Stimulated activated naive CD8-positive, alpha-beta T cell treated with anti-CD3 and anti-CD28 coated beads, Interleukin-15, Interleukin-2, amounts not matched to agents 100 U/mL and 50 U/mL, for 24 hours (primary cell): Measurements from ENCODE around the gene CYB561A3.

ENCODE experiments used
- ATAC-seq: fragments of 150-1000 bp; cut with Tn5 transposase; one replicate; pipeline ENCODE4 v1.10.0; 2021
- DNase-seq: peaks from one replicate; pipeline ENCODE4 v3.0.0; 2021

Gene CYB561A3

DNA sequence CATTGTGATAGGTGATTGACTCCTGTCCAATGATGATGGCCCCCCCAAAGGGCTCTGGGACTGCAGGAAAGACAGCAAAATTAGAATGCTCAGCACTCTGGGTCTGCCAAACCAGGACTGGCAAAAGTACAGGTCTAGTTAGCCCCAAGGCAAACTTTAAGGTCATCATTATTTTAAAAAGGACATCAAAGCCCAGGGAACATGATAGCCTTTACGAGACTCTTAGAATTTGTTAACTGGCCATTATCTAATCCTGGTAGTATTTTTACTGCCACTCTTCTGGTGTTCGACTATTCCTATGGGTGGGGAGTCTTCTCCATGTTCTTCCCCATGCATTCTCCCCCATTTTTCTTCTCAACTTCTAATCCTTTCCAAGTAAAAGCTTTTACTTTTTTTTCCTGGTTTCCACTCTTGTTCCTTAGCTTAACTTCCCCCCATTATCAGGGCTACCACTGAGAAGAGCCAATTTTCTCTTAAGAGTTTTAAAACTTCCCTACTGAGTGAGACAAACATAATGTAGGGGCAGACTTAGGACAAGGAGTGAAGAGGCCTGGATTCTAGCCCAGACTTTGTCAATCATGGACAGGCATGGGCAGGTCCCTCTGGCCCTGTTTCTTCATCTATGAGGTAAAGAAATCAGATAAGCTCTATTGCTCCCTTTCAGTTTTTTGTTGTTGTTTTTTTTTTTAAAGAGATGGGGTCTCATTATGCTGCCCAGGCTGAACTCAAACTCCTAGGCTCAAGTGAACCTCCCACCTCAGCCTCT is 35.9 kb downstream of the CYB561A3 start:
- ATAC-seq = no peak
- no peak for DNase-seq

DNA sequence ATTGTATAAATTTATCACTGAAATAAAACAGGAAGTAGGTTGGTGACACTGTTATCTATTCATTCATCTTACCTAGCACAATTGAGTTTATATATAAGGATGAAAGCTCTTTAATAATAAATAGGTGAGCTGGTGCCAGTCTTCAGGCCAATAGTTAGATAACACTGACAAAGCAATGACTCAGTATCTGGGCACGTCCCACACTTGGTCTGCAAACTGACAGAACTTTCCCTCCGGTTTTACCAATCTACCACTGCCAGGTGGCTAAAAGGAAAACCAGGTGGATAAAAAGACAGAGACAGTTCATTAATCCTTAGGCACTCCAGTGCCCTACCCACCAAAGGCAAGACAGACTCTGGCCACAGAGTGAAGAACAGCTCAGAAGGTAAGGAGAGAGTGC is 46.4 kb downstream of the CYB561A3 start:
- DNase-seq = no peak
- no peak for ATAC-seq

DNA sequence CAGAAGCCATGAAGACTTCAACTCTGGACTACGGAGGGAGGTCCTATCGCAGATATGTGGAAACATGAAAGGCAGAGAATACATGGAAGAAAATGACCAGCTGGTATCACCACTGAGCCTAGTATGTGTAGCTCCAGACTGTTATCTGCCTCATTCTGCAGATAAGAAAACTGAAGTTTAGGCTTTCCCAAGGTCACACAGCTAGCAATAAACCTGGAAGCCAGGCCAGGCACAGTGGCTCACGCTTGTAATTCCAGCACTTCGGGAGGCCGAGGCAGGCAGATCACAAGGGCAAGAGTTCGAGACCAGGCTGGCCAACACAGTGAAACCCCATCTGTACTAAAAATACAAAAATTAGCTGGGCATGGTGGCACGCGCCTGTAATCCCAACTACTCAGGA is 50.9 kb downstream of the CYB561A3 start:
- no peak for DNase-seq
- no peak for ATAC-seq

DNA sequence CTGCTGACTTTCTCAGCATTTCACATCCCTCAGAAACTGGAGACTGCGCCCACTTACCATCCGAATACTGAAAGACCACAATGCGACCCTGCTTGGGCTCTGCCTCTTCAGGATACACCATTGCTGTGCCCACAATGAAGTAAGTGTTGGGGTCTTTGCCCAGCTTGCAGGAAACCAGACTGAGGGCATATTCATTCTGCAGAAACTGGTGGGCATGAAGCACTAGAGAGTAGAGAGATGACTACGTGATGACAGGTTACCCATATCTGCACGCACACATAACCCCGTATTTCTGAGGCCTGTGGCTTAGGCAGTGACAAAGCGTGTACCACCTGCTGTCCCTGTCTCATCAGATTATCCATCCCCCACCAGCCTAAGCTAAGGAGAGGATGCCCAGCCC is 51.9 kb downstream of the CYB561A3 start:
- peak; percentile 70 for ATAC-seq
- DNase-seq = peak; percentile 18

DNA sequence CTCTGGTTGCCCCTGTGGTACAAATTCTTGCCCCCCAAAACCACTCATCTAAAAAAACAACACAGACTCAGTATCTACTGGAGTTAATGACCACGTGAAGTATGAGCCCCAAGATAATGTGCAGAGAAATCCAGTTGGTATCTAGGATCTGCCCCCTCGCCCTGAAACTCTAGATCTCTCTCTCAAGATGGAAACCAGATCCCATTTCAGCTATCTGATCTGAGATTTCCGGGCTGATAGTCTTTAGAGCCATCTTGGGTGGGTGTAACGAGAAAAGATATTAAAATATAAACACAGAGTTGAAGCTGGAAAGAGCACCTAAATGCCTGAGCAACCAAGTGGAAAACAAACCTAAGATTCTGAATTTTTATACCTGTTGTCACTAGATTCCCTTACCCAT is 52.5 kb downstream of the CYB561A3 start:
- DNase-seq = no peak
- peak; percentile 11 for ATAC-seq

DNA sequence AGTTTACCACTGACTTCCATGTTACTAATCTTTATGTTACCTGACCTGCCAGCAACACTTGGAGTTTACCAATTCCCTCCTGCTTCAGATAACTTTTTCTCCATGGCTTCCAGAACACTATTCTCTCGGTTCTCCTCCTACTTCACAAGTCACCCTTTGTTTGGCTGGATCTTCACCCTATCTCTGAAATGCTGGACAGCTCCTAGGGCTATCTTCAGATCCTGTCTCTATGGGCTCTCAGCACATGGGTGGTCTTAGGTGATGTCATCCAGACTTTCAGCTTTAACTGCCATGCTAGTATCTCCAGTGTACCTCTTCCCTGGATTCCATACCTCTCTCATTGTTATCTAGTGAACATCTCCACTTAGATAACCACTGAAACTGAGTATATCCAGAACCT is 54.3 kb downstream of the CYB561A3 start:
- DNase-seq (no peak), ATAC-seq (no peak)

DNA sequence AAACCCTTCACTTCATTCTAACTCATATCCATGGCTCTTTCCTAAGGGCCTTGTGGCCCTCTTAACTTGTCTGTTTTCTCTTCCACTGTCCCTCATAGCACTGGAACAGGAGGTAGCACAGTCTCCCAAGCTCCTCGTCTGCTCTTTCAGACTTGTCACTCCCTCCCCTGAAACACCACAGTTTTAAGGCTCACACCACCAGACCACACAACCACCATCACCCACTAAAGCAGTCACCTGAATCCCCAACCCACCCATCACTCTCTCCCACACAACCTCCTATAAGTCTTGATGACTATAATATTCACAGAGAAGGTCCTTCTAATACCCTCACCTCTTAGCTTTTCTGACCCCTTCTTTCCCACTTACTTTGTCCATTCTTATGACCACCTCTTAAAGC is 55.5 kb downstream of the CYB561A3 start:
- DNase-seq (no peak), ATAC-seq (peak; percentile 19)

DNA sequence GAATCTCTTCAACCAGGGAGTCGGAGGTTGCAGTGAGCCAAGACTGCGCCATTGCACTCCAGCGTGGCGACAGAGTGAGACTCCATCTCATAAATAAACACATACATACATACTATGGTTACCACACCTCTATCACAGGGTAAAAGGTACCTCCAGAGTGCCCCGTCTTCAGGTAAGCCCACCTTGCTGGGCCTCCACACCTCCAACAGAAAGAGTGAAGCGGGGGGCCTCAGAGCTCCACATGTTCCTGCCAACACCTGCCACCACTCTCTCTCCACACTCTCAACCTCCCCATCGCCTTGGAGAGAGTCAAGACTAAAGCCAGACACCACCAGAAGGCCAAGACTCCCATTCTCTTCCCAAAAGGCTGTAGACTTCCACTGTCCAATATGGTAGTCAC is 56.3 kb downstream of the CYB561A3 start:
- ATAC-seq (no peak), DNase-seq (no peak)

DNA sequence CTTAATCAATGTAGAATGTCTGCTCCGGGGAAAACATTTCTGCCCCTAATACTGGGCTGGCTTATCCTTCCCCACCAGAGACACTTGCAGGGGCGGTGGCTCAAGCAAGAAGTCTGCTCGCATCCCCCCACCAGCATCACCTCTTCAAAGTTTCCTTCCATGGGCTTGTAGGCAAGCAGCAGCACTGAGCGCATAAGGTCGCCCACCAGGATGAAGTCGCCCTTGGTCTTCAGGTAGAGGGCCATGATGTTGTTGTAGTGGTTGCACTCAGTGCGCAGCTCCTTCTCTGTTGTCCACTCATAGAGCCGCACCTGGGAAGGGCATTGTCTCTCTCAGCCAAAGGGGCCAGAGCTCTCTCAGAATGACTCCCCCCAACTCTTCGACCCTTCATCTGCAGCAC is 58.0 kb downstream of the CYB561A3 start:
- DNase-seq (no peak), ATAC-seq (no peak)

DNA sequence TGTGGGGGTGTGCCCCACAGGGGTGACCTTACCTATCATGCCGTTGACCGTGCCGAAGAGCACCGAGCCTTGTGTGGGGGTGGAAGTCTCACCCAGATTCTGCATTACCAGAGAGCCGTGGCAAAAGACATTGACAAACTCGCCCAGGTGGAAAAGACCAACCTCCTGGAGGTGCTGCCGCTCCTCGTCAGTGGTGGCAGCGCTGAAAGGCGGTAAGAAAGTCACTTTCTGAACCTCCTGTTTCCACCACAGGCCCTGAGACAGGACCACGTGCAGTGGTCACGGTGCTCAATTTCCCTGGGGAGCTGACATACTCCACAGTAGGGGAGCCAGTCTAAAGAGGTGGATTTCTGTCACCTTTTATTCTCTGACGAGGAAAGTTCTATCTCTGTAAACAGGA is 59.1 kb downstream of the CYB561A3 start:
- ATAC-seq = no peak

More for the DNA sequence above, 59.1 kb downstream of the CYB561A3 start:
- no peak for DNase-seq
